GM12878 (cell line): Measurements from ENCODE around the gene CMSS1. TPM values are rescaled to one million over a fixed set of nuclear protein-coding genes. Genes with fewer than 3 reads are reported as not detected.

Source experiments
- BMI1 ChIP-seq: fragments of 450-650 bp; IDR thresholded peaks from 2 replicates; pipeline ENCODE4 v1.6.1; 2016; ENCODE audit warnings: mild to moderate bottlenecking, moderate library complexity, borderline replicate concordance
- CBX3 ChIP-seq: fragments of 200-600 bp; sonication (generic); IDR thresholded peaks from 2 replicates; pipeline ENCODE4 v1.6.1; 2016; ENCODE audit warnings: low read depth, borderline replicate concordance
- CEBPB ChIP-seq, 2 experiments: fragments of 150-350 bp in 1 of 2; IDR thresholded peaks; 2 replicates each; pipeline ENCODE4 v1.6.1; 2012 to 2014; ENCODE audit warnings: low read depth in 2 of 2, low read length in 2 of 2, borderline replicate concordance in 1 of 2, inconsistent platforms in 1 of 2
- CHD4 ChIP-seq: fragments of 200-600 bp; sonication (generic); IDR thresholded peaks from 2 replicates; pipeline ENCODE4 v1.6.1; 2016; ENCODE audit warnings: mild to moderate bottlenecking
- IKZF1 ChIP-seq: fragments of 450-650 bp; conservative IDR thresholded peaks from 2 replicates; pipeline ENCODE4 v1.6.1; 2017; ENCODE audit warnings: antibody characterized with exemption, mild to moderate bottlenecking
- NBN ChIP-seq: fragments of 450-650 bp; IDR thresholded peaks from 2 replicates; pipeline ENCODE4 v1.6.1; 2016
- POLR2A ChIP-seq: IDR thresholded peaks from 2 replicates; pipeline ENCODE4 v1.6.1; 2011; ENCODE audit warnings: low read depth, mild to moderate bottlenecking, low read length
- SIX5 ChIP-seq: IDR thresholded peaks from 2 replicates; pipeline ENCODE4 v1.6.1; 2011; ENCODE audit warnings: mild to moderate bottlenecking, low read depth, low read length, moderate library complexity; ENCODE audit not compliant: severe bottlenecking
- STAT1 ChIP-seq: fragments of 450-650 bp; conservative IDR thresholded peaks from 2 replicates; pipeline ENCODE4 v1.6.1; 2014; ENCODE audit warnings: antibody characterized with exemption, mild to moderate bottlenecking
- YBX1 ChIP-seq: fragments of 450-650 bp; IDR thresholded peaks from 2 replicates; pipeline ENCODE4 v1.6.1; 2016; ENCODE audit warnings: antibody characterized with exemption
- ZZZ3 ChIP-seq: IDR thresholded peaks from 2 replicates; pipeline ENCODE4 v1.6.1; 2011; ENCODE audit warnings: low read depth; ENCODE audit not compliant: control insufficient read depth, insufficient read length
- polyA plus RNA-seq, 11 experiments: library from polyadenylated mRNA; depleted of rRNA in 4 of 11; unstranded in 6 of 11; stranded (reverse) in 5 of 11; fragments of >200 nt; fragmentation: Nextera tagmentation in 4 of 11; fragmentation: Illumina TruSeq in 1 of 11; extraction: Ambion mirVana in 4 of 11; extraction: Trizol in 1 of 11; gene quantifications; 1 replicate in 1 of 11; 2 replicates in 10 of 11; pipeline versions ENCODE4 v1.2.1 to v1.2.3, GENCODE V29; 2011 to 2016; ENCODE audit warnings: inconsistent platforms in 2 of 11, missing spikeins in 2 of 11, low read depth in 1 of 11
- total RNA-seq, 4 experiments: library from RNA; depleted of rRNA in 3 of 4; stranded (reverse); fragments of >200 nt in 3 of 4; fragmentation: Illumina TruSeq in 1 of 4; extraction: Trizol in 1 of 4; gene quantifications; 2 replicates each; pipeline versions ENCODE4 v1.2.1 to v1.2.3, GENCODE V29; 2013 to 2021
- TF ChIP-seq, protein P1 (sequence below), 3 experiments: IDR thresholded peaks in 2 of 3; conservative IDR thresholded peaks in 1 of 3; 2 replicates each; pipeline ENCODE4 v1.5.1; 2011; ENCODE audit warnings: low read depth in 3 of 3, low read length in 3 of 3, mild to moderate bottlenecking in 3 of 3, control low read depth in 2 of 3, moderate library complexity in 2 of 3, inconsistent platforms in 1 of 3, mixed read lengths in 1 of 3; ENCODE audit not compliant: control insufficient read depth in 2 of 3, insufficient read depth in 1 of 3; ENCODE audit errors: extremely low read depth in 1 of 3
- TF ChIP-seq, protein P2 (sequence below): IDR thresholded peaks from 2 replicates; pipeline ENCODE4 v1.6.1; 2012; ENCODE audit warnings: improper control_type of control experiment, low read depth, low read length; ENCODE audit not compliant: insufficient replicate concordance
- TF ChIP-seq, protein P3 (sequence below): fragments of 450-650 bp; IDR thresholded peaks from 2 replicates; pipeline ENCODE4 v1.6.1; 2017; ENCODE audit warnings: mild to moderate bottlenecking, moderate library complexity
- TF ChIP-seq, protein P4 (sequence below): IDR thresholded peaks from 2 replicates; pipeline ENCODE4 v1.6.1; 2012; ENCODE audit warnings: low read depth, low read length, improper control_type of control experiment

CMSS1 gene
- total and polyA plus RNA-seq, 10 of the 15 experiments (the other 5 are each of a cell fraction or from before 2014, with no cell fraction given): 31.0 to 118 (median 70.1) TPM

GRCh38 chr3:99875929-99876841 lies 58.5 kb downstream of the CMSS1 start (continued):
- TF ChIP-seq, protein P1, sequence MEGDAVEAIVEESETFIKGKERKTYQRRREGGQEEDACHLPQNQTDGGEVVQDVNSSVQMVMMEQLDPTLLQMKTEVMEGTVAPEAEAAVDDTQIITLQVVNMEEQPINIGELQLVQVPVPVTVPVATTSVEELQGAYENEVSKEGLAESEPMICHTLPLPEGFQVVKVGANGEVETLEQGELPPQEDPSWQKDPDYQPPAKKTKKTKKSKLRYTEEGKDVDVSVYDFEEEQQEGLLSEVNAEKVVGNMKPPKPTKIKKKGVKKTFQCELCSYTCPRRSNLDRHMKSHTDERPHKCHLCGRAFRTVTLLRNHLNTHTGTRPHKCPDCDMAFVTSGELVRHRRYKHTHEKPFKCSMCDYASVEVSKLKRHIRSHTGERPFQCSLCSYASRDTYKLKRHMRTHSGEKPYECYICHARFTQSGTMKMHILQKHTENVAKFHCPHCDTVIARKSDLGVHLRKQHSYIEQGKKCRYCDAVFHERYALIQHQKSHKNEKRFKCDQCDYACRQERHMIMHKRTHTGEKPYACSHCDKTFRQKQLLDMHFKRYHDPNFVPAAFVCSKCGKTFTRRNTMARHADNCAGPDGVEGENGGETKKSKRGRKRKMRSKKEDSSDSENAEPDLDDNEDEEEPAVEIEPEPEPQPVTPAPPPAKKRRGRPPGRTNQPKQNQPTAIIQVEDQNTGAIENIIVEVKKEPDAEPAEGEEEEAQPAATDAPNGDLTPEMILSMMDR (IDR thresholded peaks at IDR 0.05 in 2 of 3, conservative IDR thresholded peaks at IDR 0.05 in 1 of 3; ENCODE audit: control insufficient read depth in 2 of 3, extremely low read depth in 1 of 3, insufficient read depth in 1 of 3, low read depth in 3 of 3, low read length in 3 of 3): peak in 1 of 3 experiments; percentile 9; a peak in 1 of 6 replicates
- TF ChIP-seq SIX5: no peak
- TF ChIP-seq, protein P2, sequence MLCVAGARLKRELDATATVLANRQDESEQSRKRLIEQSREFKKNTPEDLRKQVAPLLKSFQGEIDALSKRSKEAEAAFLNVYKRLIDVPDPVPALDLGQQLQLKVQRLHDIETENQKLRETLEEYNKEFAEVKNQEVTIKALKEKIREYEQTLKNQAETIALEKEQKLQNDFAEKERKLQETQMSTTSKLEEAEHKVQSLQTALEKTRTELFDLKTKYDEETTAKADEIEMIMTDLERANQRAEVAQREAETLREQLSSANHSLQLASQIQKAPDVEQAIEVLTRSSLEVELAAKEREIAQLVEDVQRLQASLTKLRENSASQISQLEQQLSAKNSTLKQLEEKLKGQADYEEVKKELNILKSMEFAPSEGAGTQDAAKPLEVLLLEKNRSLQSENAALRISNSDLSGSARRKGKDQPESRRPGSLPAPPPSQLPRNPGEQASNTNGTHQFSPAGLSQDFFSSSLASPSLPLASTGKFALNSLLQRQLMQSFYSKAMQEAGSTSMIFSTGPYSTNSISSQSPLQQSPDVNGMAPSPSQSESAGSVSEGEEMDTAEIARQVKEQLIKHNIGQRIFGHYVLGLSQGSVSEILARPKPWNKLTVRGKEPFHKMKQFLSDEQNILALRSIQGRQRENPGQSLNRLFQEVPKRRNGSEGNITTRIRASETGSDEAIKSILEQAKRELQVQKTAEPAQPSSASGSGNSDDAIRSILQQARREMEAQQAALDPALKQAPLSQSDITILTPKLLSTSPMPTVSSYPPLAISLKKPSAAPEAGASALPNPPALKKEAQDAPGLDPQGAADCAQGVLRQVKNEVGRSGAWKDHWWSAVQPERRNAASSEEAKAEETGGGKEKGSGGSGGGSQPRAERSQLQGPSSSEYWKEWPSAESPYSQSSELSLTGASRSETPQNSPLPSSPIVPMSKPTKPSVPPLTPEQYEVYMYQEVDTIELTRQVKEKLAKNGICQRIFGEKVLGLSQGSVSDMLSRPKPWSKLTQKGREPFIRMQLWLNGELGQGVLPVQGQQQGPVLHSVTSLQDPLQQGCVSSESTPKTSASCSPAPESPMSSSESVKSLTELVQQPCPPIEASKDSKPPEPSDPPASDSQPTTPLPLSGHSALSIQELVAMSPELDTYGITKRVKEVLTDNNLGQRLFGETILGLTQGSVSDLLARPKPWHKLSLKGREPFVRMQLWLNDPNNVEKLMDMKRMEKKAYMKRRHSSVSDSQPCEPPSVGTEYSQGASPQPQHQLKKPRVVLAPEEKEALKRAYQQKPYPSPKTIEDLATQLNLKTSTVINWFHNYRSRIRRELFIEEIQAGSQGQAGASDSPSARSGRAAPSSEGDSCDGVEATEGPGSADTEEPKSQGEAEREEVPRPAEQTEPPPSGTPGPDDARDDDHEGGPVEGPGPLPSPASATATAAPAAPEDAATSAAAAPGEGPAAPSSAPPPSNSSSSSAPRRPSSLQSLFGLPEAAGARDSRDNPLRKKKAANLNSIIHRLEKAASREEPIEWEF: no peak
- TF ChIP-seq NBN: no peak
- no peak for TF ChIP-seq ZZZ3
- TF ChIP-seq BMI1: no peak
- no peak for TF ChIP-seq CBX3
- TF ChIP-seq YBX1: no peak
- TF ChIP-seq STAT1: no peak
- TF ChIP-seq, protein P3, sequence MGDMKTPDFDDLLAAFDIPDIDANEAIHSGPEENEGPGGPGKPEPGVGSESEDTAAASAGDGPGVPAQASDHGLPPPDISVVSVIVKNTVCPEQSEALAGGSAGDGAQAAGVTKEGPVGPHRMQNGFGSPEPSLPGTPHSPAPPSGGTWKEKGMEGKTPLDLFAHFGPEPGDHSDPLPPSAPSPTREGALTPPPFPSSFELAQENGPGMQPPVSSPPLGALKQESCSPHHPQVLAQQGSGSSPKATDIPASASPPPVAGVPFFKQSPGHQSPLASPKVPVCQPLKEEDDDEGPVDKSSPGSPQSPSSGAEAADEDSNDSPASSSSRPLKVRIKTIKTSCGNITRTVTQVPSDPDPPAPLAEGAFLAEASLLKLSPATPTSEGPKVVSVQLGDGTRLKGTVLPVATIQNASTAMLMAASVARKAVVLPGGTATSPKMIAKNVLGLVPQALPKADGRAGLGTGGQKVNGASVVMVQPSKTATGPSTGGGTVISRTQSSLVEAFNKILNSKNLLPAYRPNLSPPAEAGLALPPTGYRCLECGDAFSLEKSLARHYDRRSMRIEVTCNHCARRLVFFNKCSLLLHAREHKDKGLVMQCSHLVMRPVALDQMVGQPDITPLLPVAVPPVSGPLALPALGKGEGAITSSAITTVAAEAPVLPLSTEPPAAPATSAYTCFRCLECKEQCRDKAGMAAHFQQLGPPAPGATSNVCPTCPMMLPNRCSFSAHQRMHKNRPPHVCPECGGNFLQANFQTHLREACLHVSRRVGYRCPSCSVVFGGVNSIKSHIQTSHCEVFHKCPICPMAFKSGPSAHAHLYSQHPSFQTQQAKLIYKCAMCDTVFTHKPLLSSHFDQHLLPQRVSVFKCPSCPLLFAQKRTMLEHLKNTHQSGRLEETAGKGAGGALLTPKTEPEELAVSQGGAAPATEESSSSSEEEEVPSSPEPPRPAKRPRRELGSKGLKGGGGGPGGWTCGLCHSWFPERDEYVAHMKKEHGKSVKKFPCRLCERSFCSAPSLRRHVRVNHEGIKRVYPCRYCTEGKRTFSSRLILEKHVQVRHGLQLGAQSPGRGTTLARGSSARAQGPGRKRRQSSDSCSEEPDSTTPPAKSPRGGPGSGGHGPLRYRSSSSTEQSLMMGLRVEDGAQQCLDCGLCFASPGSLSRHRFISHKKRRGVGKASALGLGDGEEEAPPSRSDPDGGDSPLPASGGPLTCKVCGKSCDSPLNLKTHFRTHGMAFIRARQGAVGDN: 0 out of 2 replicates have a peak, but pooled peaks have one; percentile 42
- TF ChIP-seq POLR2A: peak; percentile 84
- TF ChIP-seq CHD4: no peak
- no peak for TF ChIP-seq CEBPB (IDR thresholded peaks at IDR 0.05; ENCODE audit: borderline replicate concordance in 1 of 2, low read depth in 2 of 2, low read length in 2 of 2)
- TF ChIP-seq, protein P4, sequence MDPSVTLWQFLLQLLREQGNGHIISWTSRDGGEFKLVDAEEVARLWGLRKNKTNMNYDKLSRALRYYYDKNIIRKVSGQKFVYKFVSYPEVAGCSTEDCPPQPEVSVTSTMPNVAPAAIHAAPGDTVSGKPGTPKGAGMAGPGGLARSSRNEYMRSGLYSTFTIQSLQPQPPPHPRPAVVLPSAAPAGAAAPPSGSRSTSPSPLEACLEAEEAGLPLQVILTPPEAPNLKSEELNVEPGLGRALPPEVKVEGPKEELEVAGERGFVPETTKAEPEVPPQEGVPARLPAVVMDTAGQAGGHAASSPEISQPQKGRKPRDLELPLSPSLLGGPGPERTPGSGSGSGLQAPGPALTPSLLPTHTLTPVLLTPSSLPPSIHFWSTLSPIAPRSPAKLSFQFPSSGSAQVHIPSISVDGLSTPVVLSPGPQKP: no peak
- peak; percentile 63 for TF ChIP-seq IKZF1
